ENCODE results near the gene POLR2B. TPM values are rescaled to one million over a fixed set of nuclear protein-coding genes. Genes with fewer than 3 reads are reported as not detected.
"Not testable (repeated sequence)": the region's sequence is repeated elsewhere in the genome, so short reads cannot be mapped to it uniquely, and the experiment has no call there.

The POLR2B gene
- total RNA-seq = 132 and 153 TPM in 2 replicates

- DNase-seq (ENCODE audit: low read depth) = peak; percentile 91
Measured at GRCh38 chr4:56978750-56979303, at the start of gene POLR2B. Gene POLR2B, plus strand, starts transcription at chr4:56978896. Its CDS starts 90 bp downstream, at chr4:56978986.

GRCh38 chr4:56930638-56931037 lies 48.1 kb upstream of the POLR2B start:
- no peak for DNase-seq (ENCODE audit: low read depth)

GRCh38 chr4:56931924-56932323 lies 46.8 kb upstream of the POLR2B start:
- no peak for DNase-seq (ENCODE audit: low read depth)

GRCh38 chr4:56937262-56937661 lies 41.4 kb upstream of the POLR2B start:
- peak; percentile 41 for DNase-seq (ENCODE audit: low read depth)

- not testable (repeated sequence) for DNase-seq (ENCODE audit: low read depth)
Measured at GRCh38 chr4:56939826-56940225, 38.9 kb upstream of the POLR2B start.

- DNase-seq (ENCODE audit: low read depth) = no peak
Measured at GRCh38 chr4:56940403-56940802, 38.3 kb upstream of the POLR2B start.

GRCh38 chr4:56940971-56941370 lies 37.7 kb upstream of the POLR2B start:
- DNase-seq (ENCODE audit: low read depth) = no peak

GRCh38 chr4:56941403-56941802 lies 37.3 kb upstream of the POLR2B start:
- DNase-seq (ENCODE audit: low read depth) = no peak

- DNase-seq (ENCODE audit: low read depth) = no peak
Measured at GRCh38 chr4:56953680-56954520, 24.8 kb upstream of the POLR2B start.

- peak; percentile 94 for DNase-seq (ENCODE audit: low read depth)
Measured at GRCh38 chr4:56958111-56958517, 20.6 kb upstream of the POLR2B start.

- DNase-seq (ENCODE audit: low read depth) = no peak
Measured at GRCh38 chr4:56959100-56959499, 19.6 kb upstream of the POLR2B start.

- DNase-seq (ENCODE audit: low read depth) = no peak
Measured at GRCh38 chr4:56961107-56961500, 17.6 kb upstream of the POLR2B start.

- no peak for DNase-seq (ENCODE audit: low read depth)
Measured at GRCh38 chr4:56971383-56971782, 7.3 kb upstream of the POLR2B start.

- DNase-seq (ENCODE audit: low read depth) = no peak
Measured at GRCh38 chr4:56972389-56972788, 6.3 kb upstream of the POLR2B start.

GRCh38 chr4:56972809-56973208 lies 5.9 kb upstream of the POLR2B start:
- DNase-seq (ENCODE audit: low read depth) = no peak

- DNase-seq (ENCODE audit: low read depth) = no peak
Measured at GRCh38 chr4:56973336-56973735, 5.4 kb upstream of the POLR2B start.

GRCh38 chr4:56976283-56976836 lies 2.3 kb upstream of the POLR2B start:
- no peak for DNase-seq (ENCODE audit: low read depth)

GRCh38 chr4:56976837-56977320 lies 1.8 kb upstream of the POLR2B start:
- peak; percentile 15 for DNase-seq (ENCODE audit: low read depth)

GRCh38 chr4:56977321-56978012 lies 1.2 kb upstream of the POLR2B start, which contains the start of gene NOA1:
Gene NOA1, minus strand, starts transcription at chr4:56977606. Its CDS starts 21 bp downstream, at chr4:56977585.
- peak; percentile 99 for DNase-seq (ENCODE audit: low read depth)

GRCh38 chr4:56979421-56980072 lies 851 bp downstream of the POLR2B start:
- peak; percentile 23 for DNase-seq (ENCODE audit: low read depth)

- peak; percentile 49 for DNase-seq (ENCODE audit: low read depth)
Measured at GRCh38 chr4:56981795-56982201, 3.1 kb downstream of the POLR2B start.

GRCh38 chr4:56986192-56986591 lies 7.5 kb downstream of the POLR2B start:
- no peak for DNase-seq (ENCODE audit: low read depth)
